ENCODE data around the gene LRMDA.

The LRMDA gene

DNA sequence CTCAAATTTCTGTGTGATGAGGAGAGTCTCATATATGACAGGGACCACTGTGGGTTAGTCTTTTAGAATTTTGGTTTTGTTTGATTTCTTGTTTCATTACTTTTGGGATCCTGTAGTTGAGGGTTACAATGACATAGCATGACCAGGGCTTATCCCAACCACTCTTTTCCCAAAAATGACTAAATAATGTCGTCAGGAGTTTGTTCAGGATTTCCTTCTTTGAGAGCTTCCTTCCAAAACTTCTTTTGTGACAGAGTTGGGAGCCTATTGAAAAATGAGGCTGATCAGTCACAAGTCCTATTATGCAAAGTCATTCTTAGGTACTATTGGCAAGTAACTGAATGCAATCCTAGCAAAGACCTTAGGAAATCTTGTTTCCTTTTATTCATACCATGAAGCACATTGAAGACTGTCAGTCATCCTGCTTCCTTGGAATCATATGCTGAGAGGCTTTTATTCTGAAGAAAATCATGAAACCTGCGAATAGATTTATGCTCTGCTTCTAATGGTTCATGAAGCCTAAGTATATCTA is 498.3 kb downstream of the LRMDA start:
- no peak for TF ChIP-seq CTCF (conservative IDR thresholded peaks at IDR 0.05; ENCODE audit: low read depth, low read length)
- DNase-seq (ENCODE audit: low read depth): no peak

DNA sequence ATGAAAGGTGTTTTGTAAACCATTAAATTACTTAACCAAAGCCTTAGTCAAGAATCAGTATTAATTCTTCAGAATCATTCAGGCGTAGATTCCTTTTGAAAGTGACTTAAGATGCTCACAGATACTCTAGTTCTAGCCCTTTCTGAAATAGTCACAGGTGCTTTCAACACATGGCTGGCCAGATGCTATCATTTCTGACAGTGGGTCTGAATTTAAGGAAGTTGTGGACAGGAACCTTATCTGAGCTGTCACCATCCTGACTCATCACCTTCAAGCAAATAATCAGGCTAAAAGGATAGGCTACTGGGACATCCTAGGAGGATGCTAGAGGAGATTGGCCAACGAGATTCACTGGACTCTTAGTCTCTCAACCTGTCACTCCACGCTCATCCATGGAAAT is 501.5 kb downstream of the LRMDA start:
- TF ChIP-seq CTCF (conservative IDR thresholded peaks at IDR 0.05; ENCODE audit: low read depth, low read length): no peak
- H3K4me3 ChIP-seq (ENCODE audit: low read depth, low read length): no peak overlapping the region
- DNase-seq (ENCODE audit: low read depth): no peak

More for the DNA sequence above, 498.3 kb downstream of the LRMDA start:
- H3K4me3 ChIP-seq (ENCODE audit: low read depth, low read length): no peak overlapping the region

GRCh38 chr10:75935240-75935639 is 503.8 kb downstream of the LRMDA start:
- H3K4me3 ChIP-seq (ENCODE audit: low read depth, low read length): no peak overlapping the region
- DNase-seq (ENCODE audit: low read depth): no peak
- TF ChIP-seq CTCF (conservative IDR thresholded peaks at IDR 0.05; ENCODE audit: low read depth, low read length): no peak

DNA sequence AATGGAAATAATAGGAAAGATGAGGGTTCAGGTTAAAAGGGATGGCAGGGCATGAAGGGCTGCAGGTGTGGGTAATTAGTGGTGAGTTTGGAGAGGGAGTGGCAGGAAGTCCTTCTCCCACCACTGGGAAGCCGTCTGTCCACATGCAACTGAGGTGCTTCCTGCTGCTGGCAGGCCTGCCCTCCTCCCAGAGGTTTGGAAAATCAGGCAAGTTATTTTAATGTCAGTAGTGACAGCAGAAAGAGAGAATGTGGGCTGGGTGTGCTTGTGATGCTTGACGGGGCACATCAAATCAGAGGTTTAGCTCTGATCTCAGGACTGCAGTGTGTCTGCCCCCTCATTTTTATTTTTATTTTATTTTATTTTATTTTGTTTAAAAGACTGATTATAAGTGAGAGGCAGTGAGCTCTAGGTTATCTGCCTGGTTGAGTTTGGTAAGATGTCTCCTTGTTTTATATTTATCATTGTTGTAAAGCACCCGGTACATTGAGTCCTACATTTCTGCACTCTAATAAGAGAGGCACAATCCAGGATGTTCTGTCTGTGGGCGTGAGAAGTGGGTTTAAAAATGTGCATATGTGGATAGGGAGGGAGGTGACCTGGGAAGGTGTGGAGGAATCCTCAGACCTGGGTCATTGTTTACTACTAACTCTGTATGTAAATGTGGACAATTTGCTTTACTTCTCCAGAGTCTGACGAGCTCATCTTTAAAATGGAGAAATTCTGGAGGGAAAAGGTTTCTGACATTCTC is 504.4 kb downstream of the LRMDA start:
- no peak overlapping the region for H3K4me3 ChIP-seq (ENCODE audit: low read depth, low read length)
- no peak for DNase-seq (ENCODE audit: low read depth)
- TF ChIP-seq CTCF (conservative IDR thresholded peaks at IDR 0.05; ENCODE audit: low read depth, low read length): no peak

GRCh38 chr10:75936841-75937240 is 505.4 kb downstream of the LRMDA start:
- no peak for DNase-seq (ENCODE audit: low read depth)
- TF ChIP-seq CTCF (conservative IDR thresholded peaks at IDR 0.05; ENCODE audit: low read depth, low read length): no peak
- no peak overlapping the region for H3K4me3 ChIP-seq (ENCODE audit: low read depth, low read length)

- no peak for DNase-seq (ENCODE audit: low read depth)
- H3K4me3 ChIP-seq (ENCODE audit: low read depth, low read length): no peak overlapping the region
- no peak for TF ChIP-seq CTCF (conservative IDR thresholded peaks at IDR 0.05; ENCODE audit: low read depth, low read length)
These were observed 506.4 kb downstream of the LRMDA start for GRCh38 chr10:75937823-75938222.
